GF-D8 (cell line): ENCODE measurements around the gene ZMAT2.
"Not testable (repeated sequence)": the region's sequence is repeated elsewhere in the genome, so short reads cannot be mapped to it uniquely, and the experiment has no call there.

ENCODE experiments used
- DNase-seq: peaks from one replicate; lab custom pipeline; 2025; lab: John Stamatoyannopoulos, UW

The ZMAT2 gene

DNA sequence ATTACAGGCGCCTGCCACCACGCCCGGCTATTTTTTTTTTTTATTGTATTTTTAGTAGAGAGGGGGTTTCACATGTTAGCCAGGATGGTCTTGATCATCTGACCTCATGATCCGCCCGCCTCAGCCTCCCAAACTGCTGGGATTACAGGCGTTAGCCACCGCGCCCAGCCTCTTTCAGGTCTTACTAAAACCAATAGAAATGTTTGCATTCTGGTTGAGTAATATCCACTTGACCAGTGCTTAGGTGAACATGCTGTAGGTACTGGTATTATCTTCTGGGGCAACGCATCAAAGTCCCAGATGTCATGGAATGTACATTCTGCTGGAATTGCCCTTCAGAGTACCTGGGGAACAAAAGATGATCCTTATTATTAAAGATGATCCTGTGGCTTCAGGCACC is 8.5 kb downstream of the ZMAT2 start:
- not testable (repeated sequence) for DNase-seq

- peak; percentile 64 for DNase-seq
Observed at GRCh38 chr5:140710899-140711552, 10.8 kb downstream of the ZMAT2 start.

- DNase-seq, result no peak
Observed at GRCh38 chr5:140711794-140712193, 11.5 kb downstream of the ZMAT2 start.

DNA sequence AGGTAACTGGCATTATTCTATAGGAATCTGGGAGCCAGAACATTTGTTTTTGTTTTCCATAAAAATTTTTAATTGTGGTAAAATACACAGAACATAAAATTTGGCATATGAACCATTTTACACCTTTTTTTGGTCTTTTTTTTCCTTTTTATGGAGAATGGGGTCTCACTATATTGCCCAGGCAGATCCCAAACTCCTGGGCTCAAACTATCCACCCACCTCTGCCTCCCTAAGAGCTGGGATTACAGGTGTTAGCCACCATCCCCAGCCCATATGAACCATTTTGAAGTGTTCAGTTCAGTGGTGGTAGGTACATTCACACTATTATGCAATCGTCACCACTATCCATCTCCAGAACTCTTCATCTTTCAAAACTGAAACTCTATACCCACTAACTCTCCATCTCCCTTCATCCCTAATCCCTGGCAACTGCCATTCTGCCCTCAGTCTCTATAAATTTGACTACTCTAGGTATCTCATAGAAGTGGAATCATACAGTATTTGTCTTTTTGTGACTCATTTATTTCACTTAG is 13.4 kb downstream of the ZMAT2 start:
- no peak for DNase-seq

DNA sequence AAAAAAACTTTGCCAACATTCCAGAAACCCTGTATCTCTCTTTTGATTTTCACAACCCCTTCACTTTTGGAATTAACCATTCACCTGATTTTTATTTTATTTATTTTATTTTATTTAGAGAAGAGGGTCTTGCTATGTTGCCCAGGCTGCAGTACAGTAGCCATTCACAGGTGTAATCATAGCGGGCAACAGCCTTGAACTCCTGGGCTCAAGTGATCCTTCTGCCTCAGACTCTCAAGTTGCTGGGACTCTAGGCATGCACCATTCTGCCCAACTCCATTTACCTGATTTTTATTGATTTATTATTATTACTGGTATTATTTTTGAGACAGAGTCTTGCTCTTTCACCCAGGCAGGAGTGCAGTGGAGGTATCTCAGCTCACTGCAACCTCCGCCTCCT is 16.0 kb downstream of the ZMAT2 start:
- DNase-seq, result not testable (repeated sequence)

DNA sequence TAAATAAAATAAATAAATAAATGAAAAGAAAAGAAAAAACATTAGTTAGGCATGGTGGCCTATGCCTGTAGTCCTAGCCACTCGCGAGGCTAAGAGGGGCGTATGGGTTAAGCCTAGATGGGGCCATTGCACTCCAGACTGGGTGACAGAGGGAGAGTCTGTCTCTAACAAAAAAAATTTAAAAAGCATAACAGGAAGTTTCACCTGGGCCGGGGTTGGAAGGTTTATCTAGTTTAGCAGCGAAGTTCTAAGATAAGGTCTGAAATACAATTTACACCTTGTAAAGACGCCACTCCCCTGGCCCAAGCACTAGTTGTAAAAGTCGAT is 18.0 kb downstream of the ZMAT2 start:
- no peak for DNase-seq

DNA sequence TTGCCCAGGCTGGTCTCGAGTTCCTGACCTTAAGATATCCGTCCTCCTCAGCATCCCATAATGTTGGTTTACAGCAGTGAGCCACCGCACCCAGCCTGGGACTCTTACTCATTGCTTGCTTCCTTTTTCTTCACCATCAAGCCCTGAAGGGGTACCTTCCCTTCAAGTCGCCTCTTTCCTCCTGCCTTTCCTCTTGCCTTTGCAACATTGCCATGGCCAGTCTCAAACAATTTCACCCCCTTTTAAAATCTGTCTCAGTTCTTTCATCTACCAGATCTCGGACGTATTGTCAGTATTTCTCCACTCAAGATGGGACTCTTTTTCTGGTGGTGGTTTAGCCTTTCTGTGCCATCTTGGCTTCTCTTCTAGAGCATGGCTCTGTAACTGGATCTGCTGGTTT is 20.5 kb downstream of the ZMAT2 start:
- DNase-seq, result not testable (repeated sequence)

- not testable (repeated sequence) for DNase-seq
Observed at GRCh38 chr5:140721395-140721794, 21.1 kb downstream of the ZMAT2 start.

DNA sequence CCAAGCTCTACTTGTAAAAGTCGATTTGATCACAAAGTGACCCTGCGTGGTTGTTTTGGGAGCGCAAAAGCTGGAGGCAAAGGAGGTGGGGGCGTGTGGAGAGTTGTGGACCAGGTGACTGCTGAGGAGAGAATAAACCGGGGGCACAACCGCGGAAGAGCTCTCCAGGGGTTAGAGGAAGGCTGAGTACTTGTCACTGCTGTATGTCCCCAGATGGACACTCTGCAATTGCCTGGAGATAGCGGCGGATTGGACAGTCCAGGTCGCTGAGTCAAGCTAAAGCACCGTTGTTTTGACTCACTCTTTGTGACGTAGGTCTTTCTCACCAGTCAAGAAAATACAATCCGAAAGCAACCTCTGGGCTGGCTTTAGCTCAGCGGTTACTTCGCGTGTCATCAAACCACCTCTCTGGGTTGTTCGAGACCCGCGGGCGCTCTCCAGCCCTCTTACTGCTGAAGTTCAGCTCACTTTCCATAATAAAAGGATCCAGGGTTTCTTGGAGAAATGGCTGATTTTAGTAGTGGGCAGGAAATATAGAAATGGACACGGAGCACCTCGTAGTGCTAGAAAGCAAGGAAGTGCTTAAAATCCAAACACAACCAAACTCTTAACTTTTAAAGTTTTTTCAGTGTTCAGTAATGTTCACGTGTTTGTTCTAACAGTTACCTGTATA is 25.7 kb downstream of the ZMAT2 start:
- no peak for DNase-seq

GRCh38 chr5:140733098-140733497 is 32.9 kb downstream of the ZMAT2 start:
- no peak for DNase-seq

DNA sequence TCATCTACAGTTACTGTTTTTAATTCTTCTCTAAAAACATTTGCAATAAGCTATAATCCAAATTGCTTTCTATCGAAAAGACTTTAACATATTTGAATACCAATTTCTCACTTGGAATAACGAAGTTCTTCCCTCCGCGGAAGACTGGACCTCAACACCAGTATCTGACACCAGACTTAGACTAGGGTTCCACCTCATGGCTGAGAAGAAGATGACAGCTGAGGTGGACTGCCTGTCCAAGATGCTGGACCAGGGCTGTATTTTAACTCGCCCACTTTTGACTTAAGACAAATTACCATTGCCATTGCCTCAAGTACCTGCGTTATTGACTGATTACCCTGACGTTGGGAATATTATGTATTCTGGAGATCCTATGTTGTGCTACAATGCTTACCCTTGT is 34.1 kb downstream of the ZMAT2 start:
- DNase-seq, result no peak

DNA sequence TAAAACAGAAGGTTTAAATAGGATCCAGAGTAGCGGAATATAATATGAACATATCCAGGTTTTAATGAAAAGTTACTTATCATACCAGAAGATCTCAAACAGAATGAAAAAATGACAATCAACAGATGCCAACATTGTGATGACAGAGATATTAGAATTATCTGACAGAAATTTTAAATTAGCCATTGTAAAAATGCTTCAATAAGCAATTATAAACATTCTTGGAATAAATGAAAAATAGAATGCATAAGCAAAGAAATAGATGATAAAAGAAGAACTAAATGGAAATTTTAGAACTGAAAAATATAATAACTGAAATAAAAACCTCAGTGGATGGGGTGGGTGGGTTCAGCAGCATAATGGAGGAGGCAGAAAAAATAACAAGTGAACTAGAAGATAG is 37.2 kb downstream of the ZMAT2 start:
- no peak for DNase-seq

DNA sequence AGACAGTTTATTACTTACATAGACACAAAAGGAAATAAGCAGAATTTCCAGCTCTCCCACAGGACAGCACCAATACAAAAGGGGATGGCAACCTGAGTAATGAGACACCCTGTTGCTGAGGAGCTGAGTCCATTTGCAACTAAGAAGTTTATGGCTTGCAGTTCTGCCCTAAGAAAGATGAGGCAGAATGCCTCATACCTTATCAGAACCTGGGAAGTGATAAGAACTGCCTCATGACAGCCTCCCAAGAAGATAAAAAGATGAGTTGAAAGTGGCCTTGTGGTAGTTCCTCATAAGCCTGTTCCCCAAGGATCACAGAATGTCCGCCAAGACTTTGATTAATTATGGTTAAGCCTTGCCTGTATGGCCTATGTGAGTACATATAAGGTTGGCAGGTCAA is 41.7 kb downstream of the ZMAT2 start:
- no peak for DNase-seq

DNA sequence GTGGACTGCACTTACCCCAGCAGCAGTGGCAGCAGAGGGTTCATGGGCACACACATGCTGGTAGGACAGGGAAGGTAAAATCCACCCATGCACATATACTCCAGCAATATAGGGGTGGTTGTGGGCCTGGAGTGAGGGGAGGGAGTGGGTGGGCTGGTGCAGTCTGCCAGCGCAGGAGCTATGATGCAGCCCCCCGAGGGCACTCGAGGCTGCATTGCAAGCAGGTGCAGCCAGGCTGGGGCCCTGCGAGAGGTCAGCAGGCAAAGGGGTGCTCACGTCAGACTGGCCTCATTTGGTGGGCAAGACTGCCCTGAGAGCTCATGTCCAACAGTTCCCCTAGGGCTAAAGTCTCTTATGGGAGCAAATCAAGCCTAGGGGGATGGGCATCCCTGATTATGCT is 53.3 kb downstream of the ZMAT2 start:
- DNase-seq, result no peak
